Breast epithelium (tissue), 4 donors: ENCODE results near the gene RPL18A. TPM values are rescaled to one million over a fixed set of nuclear protein-coding genes. Genes with fewer than 3 reads are reported as not detected.

ENCODE experiments used
- DNase-seq, 2 donors: peaks; one replicate each; pipeline ENCODE4 v3.0.0-alpha.2; 2019; ENCODE audit warnings: low spot score in 2 of 2
- H3K27ac ChIP-seq, 2 donors: fragments of 200-600 bp; sonication (generic) in 1 of 2; one replicate each; pipeline ENCODE4 v1.5.1; 2016 to 2019; ENCODE audit warnings: mild to moderate bottlenecking in 1 of 2
- H3K27me3 ChIP-seq, 2 donors: fragments of 200-600 bp; sonication (generic) in 1 of 2; one replicate each; pipeline versions ENCODE4 v1.5.1 to v1.6.0; 2017 to 2019; ENCODE audit warnings: control low read depth in 1 of 2, mild to moderate bottlenecking in 1 of 2
- H3K36me3 ChIP-seq: fragments of 200-600 bp; one replicate; pipeline ENCODE4 v1.5.1; 2019
- H3K4me1 ChIP-seq, 2 donors: fragments of 200-600 bp; sonication (generic); one replicate each; pipeline ENCODE4 v1.5.1; 2016 to 2019; ENCODE audit warnings: control low read depth in 1 of 2
- H3K4me3 ChIP-seq, 3 donors: fragments of 200-600 bp; sonication (generic); 1 replicate in 2 of 3; 2 replicates in 1 of 3; pipeline ENCODE4 v1.5.1; 2016 to 2019; ENCODE audit warnings: mild to moderate bottlenecking in 3 of 3, moderate library complexity in 2 of 3
- H3K9me3 ChIP-seq, 2 donors: fragments of 200-600 bp; sonication (generic) in 1 of 2; one replicate each; pipeline ENCODE4 v1.5.1; 2016 to 2019; ENCODE audit warnings: control low read depth in 1 of 2
- CTCF ChIP-seq, 3 donors: fragments of 450-650 bp; IDR thresholded peaks; one replicate each; pipeline ENCODE4 v1.5.1; 2016 to 2017; ENCODE audit warnings: antibody characterized with exemption in 3 of 3, mild to moderate bottlenecking in 3 of 3, moderate library complexity in 3 of 3
- POLR2A ChIP-seq: fragments of 450-650 bp; IDR thresholded peaks from one replicate; pipeline ENCODE4 v1.6.1; 2016; ENCODE audit warnings: antibody characterized with exemption, mild to moderate bottlenecking, moderate library complexity
- POLR2AphosphoS5 ChIP-seq, 3 donors: sonication (generic); formaldehyde crosslinking; IDR thresholded peaks; one replicate each; pipeline ENCODE4 v1.6.1; 2017; ENCODE audit warnings: antibody characterized with exemption in 3 of 3
- intact Hi-C: fragments of 100-400 bp; cut with DNase I; formaldehyde crosslinking; loops from one replicate; pipeline ENCODE4 v1.15.1; 2023; ENCODE audit warnings: low total_unique reads
- total RNA-seq, 3 donors: library from RNA; depleted of rRNA; stranded (reverse); fragments of >200 nt; gene quantifications; one replicate each; pipeline ENCODE4 v1.1.0, GENCODE V29; 2016

RPL18A gene
- total RNA-seq, 3 donors from 2014 or later: 1,333 to 1,973 (median 1,587) TPM

DNA sequence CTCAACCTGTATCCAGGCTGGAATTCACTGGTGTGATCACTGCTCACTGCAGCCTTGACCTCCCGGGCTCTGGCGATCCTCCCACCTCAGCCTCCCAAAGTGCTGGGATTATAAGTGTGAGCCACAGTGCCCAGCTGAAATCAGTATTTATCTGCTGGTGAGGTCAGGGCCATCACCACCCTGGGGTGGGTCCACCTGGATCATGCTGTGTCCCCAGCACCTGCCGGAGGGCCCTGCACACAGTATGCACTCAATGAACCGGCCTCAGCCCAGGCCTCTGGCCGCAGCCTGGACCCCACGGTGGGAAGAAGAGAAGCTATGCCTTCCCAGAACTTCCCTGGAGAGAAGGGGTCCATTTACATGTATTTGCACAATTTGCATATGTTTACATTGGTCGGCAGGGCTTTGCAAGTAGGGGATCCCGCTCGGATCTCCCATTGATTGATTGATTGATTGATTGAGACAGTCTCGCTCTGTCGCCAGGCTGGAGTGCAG, 9.5 kb downstream of the RPL18A start:
- Histone ChIP-seq H3K9me3 (no peaks in the 10 kb centered on the region), H3K27me3 (peaks cover 12 to 44% of the 10 kb centered on the region in 2 donors), H3K27ac (no peak overlapping the region), H3K4me1 (peaks cover 0 to 4% of the 10 kb centered on the region in 2 donors), H3K36me3 (no peaks in the 10 kb centered on the region), H3K4me3 (no peak overlapping the region)
- intact Hi-C loops: no loop called here
- TF ChIP-seq CTCF (IDR thresholded peaks at IDR 0.05): no peak
- TF ChIP-seq POLR2AphosphoS5 (IDR thresholded peaks at IDR 0.05): no peak
- TF ChIP-seq POLR2A: no peak
- DNase-seq: no peak

DNA sequence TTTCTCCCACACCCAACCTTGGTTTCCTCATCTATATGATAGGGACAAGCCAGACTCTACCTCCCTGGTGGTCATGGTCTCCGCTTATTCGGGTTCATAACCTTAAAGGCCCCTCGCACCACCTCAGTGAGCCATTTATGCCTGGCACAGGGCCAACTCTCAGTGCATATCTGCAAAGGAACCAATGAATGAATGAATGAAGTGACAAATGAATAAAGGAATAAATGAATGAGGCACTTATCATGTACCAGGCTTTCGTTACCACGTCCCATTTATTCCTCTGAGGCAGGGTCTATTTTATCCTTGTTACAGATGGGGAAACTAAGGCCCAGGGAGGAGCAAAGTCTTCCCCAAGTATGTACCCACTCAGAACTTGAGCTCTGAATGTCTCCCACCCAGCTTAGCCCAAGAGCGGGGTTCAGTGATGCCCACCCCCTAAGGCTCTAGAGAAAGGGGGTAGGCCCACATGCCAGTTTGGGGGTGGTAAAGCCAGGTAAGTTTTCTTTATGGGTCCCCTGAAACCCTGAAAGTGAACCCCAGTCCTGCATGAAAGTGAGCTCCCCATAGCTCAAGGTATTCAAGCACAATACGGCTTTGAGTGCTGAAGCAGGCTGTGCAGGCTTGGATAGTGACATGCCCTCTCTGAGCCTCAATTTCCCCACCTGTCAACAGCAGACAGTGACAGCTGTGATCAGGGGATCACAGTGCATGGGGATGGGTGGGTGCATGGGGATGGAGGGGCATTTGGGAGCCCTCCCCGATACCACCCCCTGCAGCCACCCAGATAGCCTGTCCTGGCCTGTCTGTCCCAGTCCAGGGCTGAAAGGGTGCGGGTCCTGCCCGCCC, 11.5 kb downstream of the RPL18A start:
- intact Hi-C loops: no loop called here

GRCh38 chr19:17871878-17872250, 12.2 kb downstream of the RPL18A start, which contains the start of gene SLC5A5:
SLC5A5 (plus strand) TSS chr19:17871945; CDS start chr19:17872320, 375 bp downstream.
- no peak for DNase-seq
- H3K36me3 ChIP-seq: no peaks in the 10 kb centered on the region
- TF ChIP-seq POLR2AphosphoS5 (IDR thresholded peaks at IDR 0.05): no peak
- TF ChIP-seq CTCF (IDR thresholded peaks at IDR 0.05): no peak
- no peak for TF ChIP-seq POLR2A
- peaks cover 12 to 44% of the 10 kb centered on the region in 2 donors for H3K27me3 ChIP-seq
- H3K27ac ChIP-seq: no peak within 1 kb of the TSS
- H3K4me3 ChIP-seq: peak within 1 kb of the TSS in 2 of 3 donors; percentile 9 to 34
- intact Hi-C loops: no loop called here
- peaks cover 0 to 4% of the 10 kb centered on the region in 2 donors for H3K4me1 ChIP-seq
- H3K9me3 ChIP-seq: no peaks in the 10 kb centered on the region

More for the DNA sequence above, 11.5 kb downstream of the RPL18A start:
- Histone ChIP-seq H3K36me3 (no peaks in the 10 kb centered on the region), H3K9me3 (no peaks in the 10 kb centered on the region), H3K27me3 (peaks cover 12 to 44% of the 10 kb centered on the region in 2 donors), H3K27ac (no peak overlapping the region), H3K4me1 (peaks cover 0 to 4% of the 10 kb centered on the region in 2 donors), H3K4me3 (no peak overlapping the region)
- no peak for TF ChIP-seq CTCF (IDR thresholded peaks at IDR 0.05)
- TF ChIP-seq POLR2A: no peak
- TF ChIP-seq POLR2AphosphoS5 (IDR thresholded peaks at IDR 0.05): no peak
- DNase-seq: no peak

- Histone ChIP-seq H3K9me3 (no peaks in the 10 kb centered on the region), H3K27ac (no peak overlapping the region), H3K4me1 (peaks cover 0 to 4% of the 10 kb centered on the region in 2 donors), H3K36me3 (no peaks in the 10 kb centered on the region), H3K27me3 (peaks cover 12 to 44% of the 10 kb centered on the region in 2 donors), H3K4me3 (peak overlapping the region in 2 of 3 donors; percentile 9 to 34)
- no peak for TF ChIP-seq CTCF (IDR thresholded peaks at IDR 0.05)
- intact Hi-C loops: no loop called here
- no peak for DNase-seq
These were observed 12.7 kb downstream of the RPL18A start for GRCh38 chr19:17872251-17873001.
